ENCODE results near the gene DYNC2H1. TPM values are rescaled to one million over a fixed set of nuclear protein-coding genes. Genes with fewer than 3 reads are reported as not detected.
A peak's percentile ranks its signal among the peaks of the same experiment; 100 is the strongest.

The DYNC2H1 gene
- total RNA-seq = 3.3 TPM

GRCh38 chr11:103108933-103109817, at the start of gene DYNC2H1:
TSS of gene DYNC2H1 (plus strand) at chr11:103109426. CDS start at chr11:103109575, 149 bp downstream.
- Histone ChIP-seq H3K27me3 (ENCODE audit: insufficient read depth, low read length) (peaks cover 16% of the 10 kb centered on the region), H3K9me3 (ENCODE audit: low read depth, low read length) (no peaks in the 10 kb centered on the region), H3K4me1 (ENCODE audit: insufficient read depth, low read length) (peaks cover 16% of the 10 kb centered on the region), H3K4me3 (ENCODE audit: low read length) (peak within 1 kb of the TSS; percentile 69)

DNA sequence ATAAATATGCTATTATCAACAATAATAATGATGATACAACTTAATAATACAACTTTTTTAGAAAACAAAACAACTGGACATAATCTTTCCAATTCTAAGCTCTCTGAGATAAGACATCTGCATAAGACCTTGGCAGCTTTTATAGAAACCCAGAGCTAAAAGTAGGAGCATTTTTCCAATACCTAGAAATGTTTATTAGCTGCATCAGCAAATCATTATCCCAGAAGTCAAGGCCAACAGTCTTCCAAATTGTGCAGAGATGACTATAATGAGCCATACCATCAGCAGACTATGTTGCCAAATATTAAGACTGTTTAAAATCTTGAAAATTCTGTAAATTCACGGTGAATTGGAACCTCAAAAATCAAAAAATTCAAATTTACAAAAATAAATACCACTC, 47.6 kb upstream of the DYNC2H1 start:
- no peaks in the 10 kb centered on the region for H3K4me1 ChIP-seq (ENCODE audit: insufficient read depth, low read length)
- no peaks in the 10 kb centered on the region for H3K9me3 ChIP-seq (ENCODE audit: low read depth, low read length)
- H3K4me3 ChIP-seq (ENCODE audit: low read length) = no peak overlapping the region
- no peaks in the 10 kb centered on the region for H3K27me3 ChIP-seq (ENCODE audit: insufficient read depth, low read length)

GRCh38 chr11:103067118-103067517, 42.1 kb upstream of the DYNC2H1 start:
- Histone ChIP-seq H3K9me3 (ENCODE audit: low read depth, low read length) (no peaks in the 10 kb centered on the region), H3K4me3 (ENCODE audit: low read length) (no peak overlapping the region), H3K27me3 (ENCODE audit: insufficient read depth, low read length) (no peaks in the 10 kb centered on the region), H3K4me1 (ENCODE audit: insufficient read depth, low read length) (peaks cover 8% of the 10 kb centered on the region)

- Histone ChIP-seq H3K27me3 (ENCODE audit: insufficient read depth, low read length) (no peaks in the 10 kb centered on the region), H3K4me3 (ENCODE audit: low read length) (no peak overlapping the region), H3K9me3 (ENCODE audit: low read depth, low read length) (no peaks in the 10 kb centered on the region), H3K4me1 (ENCODE audit: insufficient read depth, low read length) (peaks cover 8% of the 10 kb centered on the region)
Observed at GRCh38 chr11:103069367-103069766, 39.9 kb upstream of the DYNC2H1 start.

GRCh38 chr11:103070142-103070541, 39.1 kb upstream of the DYNC2H1 start:
- Histone ChIP-seq H3K4me3 (ENCODE audit: low read length) (no peak overlapping the region), H3K27me3 (ENCODE audit: insufficient read depth, low read length) (no peaks in the 10 kb centered on the region), H3K4me1 (ENCODE audit: insufficient read depth, low read length) (peaks cover 8% of the 10 kb centered on the region), H3K9me3 (ENCODE audit: low read depth, low read length) (no peaks in the 10 kb centered on the region)

DNA sequence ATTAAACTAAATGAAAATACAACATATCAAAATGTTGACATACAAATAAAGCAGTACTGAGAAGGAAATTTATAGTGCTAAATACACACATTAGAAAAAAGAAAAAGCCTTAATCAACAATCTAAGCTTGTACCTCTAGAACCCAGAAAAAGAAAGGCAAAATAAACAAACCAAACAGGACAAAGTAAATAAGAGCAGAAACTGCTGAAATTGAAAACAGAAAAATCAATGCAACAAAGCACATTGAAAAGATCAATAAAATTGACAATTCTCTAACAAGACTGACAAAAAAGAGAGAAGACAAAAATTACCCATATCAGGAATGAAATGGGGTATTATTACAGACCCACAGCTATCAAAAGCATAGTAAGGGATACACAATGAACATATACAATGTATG, 38.2 kb upstream of the DYNC2H1 start:
- H3K4me3 ChIP-seq (ENCODE audit: low read length) = no peak overlapping the region
- H3K4me1 ChIP-seq (ENCODE audit: insufficient read depth, low read length) = peaks cover 8% of the 10 kb centered on the region
- H3K27me3 ChIP-seq (ENCODE audit: insufficient read depth, low read length) = no peaks in the 10 kb centered on the region
- no peaks in the 10 kb centered on the region for H3K9me3 ChIP-seq (ENCODE audit: low read depth, low read length)

DNA sequence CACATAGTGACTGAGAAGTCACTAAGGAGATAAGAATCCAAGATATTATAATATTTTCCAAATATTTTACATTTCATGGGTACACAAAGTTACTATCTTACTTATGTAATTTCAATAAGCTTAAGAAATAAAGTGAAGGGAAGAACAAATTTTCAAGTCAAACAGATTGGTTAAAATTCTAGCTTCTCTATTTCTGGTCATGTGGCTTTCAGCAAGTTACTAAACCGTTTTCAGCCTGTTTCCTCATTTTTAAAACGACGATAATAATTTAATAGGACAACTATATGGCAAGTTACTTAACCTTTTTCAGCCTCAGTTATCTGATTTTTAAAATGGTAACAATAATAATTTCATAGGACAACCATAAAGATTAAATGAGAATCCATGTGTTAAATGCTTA, 32.9 kb upstream of the DYNC2H1 start:
- H3K4me3 ChIP-seq (ENCODE audit: low read length) = no peak overlapping the region
- H3K9me3 ChIP-seq (ENCODE audit: low read depth, low read length) = no peaks in the 10 kb centered on the region
- no peaks in the 10 kb centered on the region for H3K27me3 ChIP-seq (ENCODE audit: insufficient read depth, low read length)
- no peaks in the 10 kb centered on the region for H3K4me1 ChIP-seq (ENCODE audit: insufficient read depth, low read length)

- no peak overlapping the region for H3K4me3 ChIP-seq (ENCODE audit: low read length)
- H3K4me1 ChIP-seq (ENCODE audit: insufficient read depth, low read length) = no peaks in the 10 kb centered on the region
- no peaks in the 10 kb centered on the region for H3K27me3 ChIP-seq (ENCODE audit: insufficient read depth, low read length)
- H3K9me3 ChIP-seq (ENCODE audit: low read depth, low read length) = no peaks in the 10 kb centered on the region
Observed at GRCh38 chr11:103077554-103077953, 31.7 kb upstream of the DYNC2H1 start.

- Histone ChIP-seq H3K27me3 (ENCODE audit: insufficient read depth, low read length) (no peaks in the 10 kb centered on the region), H3K4me1 (ENCODE audit: insufficient read depth, low read length) (no peaks in the 10 kb centered on the region), H3K9me3 (ENCODE audit: low read depth, low read length) (no peaks in the 10 kb centered on the region), H3K4me3 (ENCODE audit: low read length) (no peak overlapping the region)
Observed at GRCh38 chr11:103078710-103079109, 30.5 kb upstream of the DYNC2H1 start.

GRCh38 chr11:103079833-103080232, 29.4 kb upstream of the DYNC2H1 start:
- no peaks in the 10 kb centered on the region for H3K27me3 ChIP-seq (ENCODE audit: insufficient read depth, low read length)
- H3K4me3 ChIP-seq (ENCODE audit: low read length) = no peak overlapping the region
- H3K4me1 ChIP-seq (ENCODE audit: insufficient read depth, low read length) = no peaks in the 10 kb centered on the region
- H3K9me3 ChIP-seq (ENCODE audit: low read depth, low read length) = no peaks in the 10 kb centered on the region

- Histone ChIP-seq H3K4me3 (ENCODE audit: low read length) (no peak overlapping the region), H3K27me3 (ENCODE audit: insufficient read depth, low read length) (no peaks in the 10 kb centered on the region), H3K9me3 (ENCODE audit: low read depth, low read length) (no peaks in the 10 kb centered on the region), H3K4me1 (ENCODE audit: insufficient read depth, low read length) (peaks cover 6% of the 10 kb centered on the region)
Observed at GRCh38 chr11:103085758-103086365, 23.4 kb upstream of the DYNC2H1 start.

- Histone ChIP-seq H3K4me3 (ENCODE audit: low read length) (no peak overlapping the region), H3K9me3 (ENCODE audit: low read depth, low read length) (no peaks in the 10 kb centered on the region), H3K27me3 (ENCODE audit: insufficient read depth, low read length) (no peaks in the 10 kb centered on the region), H3K4me1 (ENCODE audit: insufficient read depth, low read length) (peaks cover 10% of the 10 kb centered on the region)
Observed at GRCh38 chr11:103086461-103086860, 22.8 kb upstream of the DYNC2H1 start.

GRCh38 chr11:103091064-103091800, 18.0 kb upstream of the DYNC2H1 start:
- H3K27me3 ChIP-seq (ENCODE audit: insufficient read depth, low read length) = peaks cover 30% of the 10 kb centered on the region
- H3K4me3 ChIP-seq (ENCODE audit: low read length) = peak overlapping the region; percentile 89
- peaks cover 15% of the 10 kb centered on the region for H3K4me1 ChIP-seq (ENCODE audit: insufficient read depth, low read length)
- H3K9me3 ChIP-seq (ENCODE audit: low read depth, low read length) = no peaks in the 10 kb centered on the region

GRCh38 chr11:103091801-103092524, 17.3 kb upstream of the DYNC2H1 start, which contains the start of gene DCUN1D5:
TSS of gene DCUN1D5 (minus strand) at chr11:103092160. CDS start at chr11:103091872, 288 bp downstream.
- H3K4me1 ChIP-seq (ENCODE audit: insufficient read depth, low read length) = peaks cover 15% of the 10 kb centered on the region
- H3K4me3 ChIP-seq (ENCODE audit: low read length) = peak within 1 kb of the TSS; percentile 89
- H3K9me3 ChIP-seq (ENCODE audit: low read depth, low read length) = no peaks in the 10 kb centered on the region
- peaks cover 35% of the 10 kb centered on the region for H3K27me3 ChIP-seq (ENCODE audit: insufficient read depth, low read length)
